ENCODE data around the gene MUSK. TPM values are rescaled to one million over a fixed set of nuclear protein-coding genes. Genes with fewer than 3 reads are reported as not detected.

MUSK gene
- total and polyA plus RNA-seq, 2 donors (not counting 1 experiment from before 2014, with no cell fraction given), result not detected

- Histone ChIP-seq H3K4me2 (replicated peaks; ENCODE audit: low read depth, low read length, poor library complexity, severe bottlenecking) (no peak overlapping the region), H2AFZ (ENCODE audit: insufficient read depth, low read depth, low read length, poor library complexity, severe bottlenecking) (no peak overlapping the region), H3K27ac (ENCODE audit: low read length in 2 of 2) (no peak overlapping the region), H3K36me3 (replicated peaks in 1 of 2; ENCODE audit: control extremely low read depth in 1 of 2, control insufficient read depth in 1 of 2, extremely low read depth in 1 of 2, insufficient read depth in 2 of 2, low read length in 1 of 2) (no peaks in the 10 kb centered on the region), H3K9ac (ENCODE audit: low read length) (no peak overlapping the region), H3K27me3 (replicated peaks in 1 of 4; ENCODE audit: control extremely low read depth in 1 of 4, control insufficient read depth in 3 of 4, insufficient read depth in 4 of 4, low read length in 3 of 4) (no peaks in the 10 kb centered on the region), H3K4me1 (ENCODE audit: control insufficient read depth in 2 of 2, insufficient read depth in 2 of 2, low read length in 2 of 2) (no peaks in the 10 kb centered on the region), H3K9me3 (ENCODE audit: control extremely low read depth in 1 of 3, control insufficient read depth in 2 of 3, insufficient read depth in 1 of 3, low read length in 2 of 3) (no peaks in the 10 kb centered on the region), H3K4me3 (ENCODE audit: control extremely low read depth in 1 of 5, extremely low read depth in 1 of 5, insufficient read depth in 1 of 5, low read depth in 2 of 5, low read length in 4 of 5) (no peak overlapping the region), H4K20me1 (ENCODE audit: control insufficient read depth, insufficient read depth, low read length, poor library complexity, severe bottlenecking) (no peaks in the 10 kb centered on the region), H3K79me2 (ENCODE audit: control insufficient read depth, insufficient read depth, low read length) (no peaks in the 10 kb centered on the region)
- Mint-ChIP-seq H3K4me1 (no peaks in the 10 kb centered on the region), H3K27ac (no peak overlapping the region), H3K9me3 (ENCODE audit: insufficient read depth) (no peaks in the 10 kb centered on the region), H3K4me3 (no peak overlapping the region), H3K27me3 (no peaks in the 10 kb centered on the region)
- ChIA-PET POLR2A (no interaction called here), CTCF (no interaction called here)
- intact Hi-C loops (cut with micrococcal nuclease), result no loop called here
- no peak for TF ChIP-seq CTCF (IDR thresholded peaks at IDR 0.05)
- no peak for TF ChIP-seq EZH2 (IDR thresholded peaks at IDR 0.05; ENCODE audit: borderline replicate concordance, insufficient read depth, low read depth, low read length, poor library complexity, severe bottlenecking)
- ATAC-seq (ENCODE audit: low read depth), result no peak
- no peak for DNase-seq
These were observed 120.3 kb downstream of the MUSK start for GRCh38 chr9:110788871-110789270.

- WGBS (ENCODE audit: insufficient coverage), result no CpG with 5 or more reads among the region's 2 CpGs
- Mint-ChIP-seq H3K4me3 (no peak overlapping the region), H3K27me3 (no peaks in the 10 kb centered on the region), H3K4me1 (no peaks in the 10 kb centered on the region), H3K9me3 (ENCODE audit: insufficient read depth) (no peaks in the 10 kb centered on the region), H3K27ac (no peak overlapping the region)
- H2AFZ ChIP-seq (ENCODE audit: insufficient read depth, low read depth, low read length, poor library complexity, severe bottlenecking), result no peak overlapping the region
- DNase-seq, result no peak
- H3K27me3 ChIP-seq (replicated peaks in 1 of 4; ENCODE audit: control extremely low read depth in 1 of 4, control insufficient read depth in 3 of 4, insufficient read depth in 4 of 4, low read length in 3 of 4), result no peaks in the 10 kb centered on the region
- no peak for TF ChIP-seq EZH2 (IDR thresholded peaks at IDR 0.05; ENCODE audit: borderline replicate concordance, insufficient read depth, low read depth, low read length, poor library complexity, severe bottlenecking)
- TF ChIP-seq CTCF (IDR thresholded peaks at IDR 0.05), result no peak
- intact Hi-C loops (cut with micrococcal nuclease), result no loop called here
- no peak for ATAC-seq (ENCODE audit: low read depth)
- no peak overlapping the region for H3K27ac ChIP-seq (ENCODE audit: low read length in 2 of 2)
- H3K79me2 ChIP-seq (ENCODE audit: control insufficient read depth, insufficient read depth, low read length), result no peaks in the 10 kb centered on the region
- no peaks in the 10 kb centered on the region for H3K9me3 ChIP-seq (ENCODE audit: control extremely low read depth in 1 of 3, control insufficient read depth in 2 of 3, insufficient read depth in 1 of 3, low read length in 2 of 3)
- ChIA-PET POLR2A (no interaction called here), CTCF (no interaction called here)
- H4K20me1 ChIP-seq (ENCODE audit: control insufficient read depth, insufficient read depth, low read length, poor library complexity, severe bottlenecking), result no peaks in the 10 kb centered on the region
- no peak overlapping the region for H3K4me2 ChIP-seq (replicated peaks; ENCODE audit: low read depth, low read length, poor library complexity, severe bottlenecking)
- H3K4me3 ChIP-seq (ENCODE audit: control extremely low read depth in 1 of 5, extremely low read depth in 1 of 5, insufficient read depth in 1 of 5, low read depth in 2 of 5, low read length in 4 of 5), result no peak overlapping the region
- H3K9ac ChIP-seq (ENCODE audit: low read length), result no peak overlapping the region
- no peaks in the 10 kb centered on the region for H3K36me3 ChIP-seq (replicated peaks in 1 of 2; ENCODE audit: control extremely low read depth in 1 of 2, control insufficient read depth in 1 of 2, extremely low read depth in 1 of 2, insufficient read depth in 2 of 2, low read length in 1 of 2)
- no peaks in the 10 kb centered on the region for H3K4me1 ChIP-seq (ENCODE audit: control insufficient read depth in 2 of 2, insufficient read depth in 2 of 2, low read length in 2 of 2)
These were observed 129.0 kb downstream of the MUSK start for GRCh38 chr9:110797611-110798010.
